Smooth muscle cell of the umbilical artery (primary cell): ENCODE measurements around the gene BTBD17. TPM values are rescaled to one million over a fixed set of nuclear protein-coding genes. Genes with fewer than 3 reads are reported as not detected.

ENCODE experiments used
- total RNA-seq: library from RNA; depleted of rRNA; stranded (reverse); fragments of >200 nt; gene quantifications from 2 replicates; pipeline ENCODE4 v1.2.3, GENCODE V29; 2014

Gene BTBD17
- total RNA-seq, result not detected in 2 replicates

GRCh38 chr17:74361230-74362068, at the start of gene BTBD17:
TSS of gene BTBD17 (minus strand) at chr17:74361868. CDS start at chr17:74361819, 49 bp downstream.

GRCh38 chr17:74367206-74367605, 5.5 kb upstream of the BTBD17 start, which contains the start of gene GPR142:
TSS of gene GPR142 (plus strand) at chr17:74367506. CDS start at chr17:74369541, 2,035 bp downstream.

DNA sequence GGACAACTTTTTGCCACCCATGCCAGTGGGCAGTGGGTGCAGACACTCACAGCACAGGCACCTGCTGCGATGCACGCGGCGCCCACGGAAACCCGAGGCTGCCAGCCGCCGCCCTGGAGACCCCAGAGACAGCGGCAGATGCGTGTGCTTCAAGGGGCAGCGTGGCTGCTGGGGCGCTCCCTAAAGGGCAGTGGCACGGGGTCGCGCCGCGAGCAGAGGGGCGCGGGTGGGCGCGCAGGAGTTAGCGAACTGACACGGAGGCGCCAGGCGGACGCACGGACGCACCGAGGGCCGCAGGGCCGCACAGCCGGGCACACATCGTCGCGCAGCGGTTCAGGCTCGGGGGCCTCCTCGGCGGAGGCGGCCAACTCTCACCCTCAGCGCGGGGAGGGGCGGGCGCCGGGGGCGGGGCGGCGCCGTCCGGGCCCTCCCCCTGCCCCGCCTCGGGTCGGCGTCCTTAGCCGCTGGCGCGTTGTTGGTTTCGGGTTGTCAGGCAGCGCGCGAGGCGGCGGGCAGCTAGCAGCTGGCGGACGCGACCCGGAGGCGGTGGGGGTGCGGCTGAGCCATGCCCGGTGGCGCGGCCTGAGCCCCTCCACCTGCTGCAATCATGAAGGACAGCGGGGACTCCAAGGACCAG, 35.8 kb downstream of the BTBD17 start, which contains the start of gene KIF19:
Gene KIF19, plus strand, starts transcription at position 484 of the 637 bp plus-strand sequence. Its CDS starts 124 bp downstream, at position 608.

Other genes starting within 250 kb of the BTBD17 start
- 291 and 427 TPM in 2 replicates for gene RPL38, start 158.2 kb downstream of the BTBD17 start, total RNA-seq
- gene TTYH2, start 148.3 kb downstream of the BTBD17 start, total RNA-seq, result 3.6 and 5.3 TPM in 2 replicates
- not detected in 2 replicates for gene DNAI2, start 87.6 kb downstream of the BTBD17 start, total RNA-seq
- gene KIF19, start 35.6 kb downstream of the BTBD17 start, total RNA-seq, result not detected in 2 replicates
- not detected in 2 replicates for gene GPR142, start 5.6 kb upstream of the BTBD17 start, total RNA-seq
- gene GPRC5C, start 70.2 kb upstream of the BTBD17 start, total RNA-seq, result 0.09 and 0.89 TPM in 2 replicates
- gene CD300A, start 104.8 kb upstream of the BTBD17 start, total RNA-seq, result not detected in 2 replicates
- gene CD300LB, start 169.6 kb upstream of the BTBD17 start, total RNA-seq, result not detected in 2 replicates
- gene CD300C, start 184.2 kb upstream of the BTBD17 start, total RNA-seq, result not detected in 2 replicates
- gene CD300H, start 205.6 kb upstream of the BTBD17 start, total RNA-seq, result not detected in 2 replicates
- not detected in 2 replicates for gene CD300LD, start 230.4 kb upstream of the BTBD17 start, total RNA-seq